ENCODE results near the gene HNRNPH3. TPM values are rescaled to one million over a fixed set of nuclear protein-coding genes. Genes with fewer than 3 reads are reported as not detected.

The HNRNPH3 gene
- total and polyA plus RNA-seq, 11 donors = 23.7 to 140 (median 87.7) TPM

GRCh38 chr10:68353537-68353936 is 21.7 kb downstream of the HNRNPH3 start:
- H3K4me3 ChIP-seq = no peak overlapping the region
- ATAC-seq = no peak
- H3K27ac ChIP-seq = no peak overlapping the region
- no peak for DNase-seq
- peaks cover 0 to 96% (median 83%) of the 10 kb centered on the region in 9 donors for H3K36me3 ChIP-seq
- no peaks in the 10 kb centered on the region for H3K27me3 ChIP-seq
- 96 to 100% (median 97%) methylated on average over 2 of the region's 2 CpGs for WGBS, 4 donors
- intact Hi-C loops (cut with DNase I) = no loop called here
- no peaks in the 10 kb centered on the region for H3K4me1 ChIP-seq
- TF ChIP-seq CTCF (IDR thresholded peaks at IDR 0.05) = no peak
- no peak for TF ChIP-seq POLR2A (IDR thresholded peaks at IDR 0.05)
- no peaks in the 10 kb centered on the region for H3K9me3 ChIP-seq

- H3K36me3 ChIP-seq = peaks cover 0 to 99% (median 76%) of the 10 kb centered on the region in 9 donors
- intact Hi-C loops (cut with DNase I) = no loop called here
- H3K4me1 ChIP-seq = no peaks in the 10 kb centered on the region
- DNase-seq (no peak), ATAC-seq (no peak)
- no peaks in the 10 kb centered on the region for H3K9me3 ChIP-seq
- no peaks in the 10 kb centered on the region for H3K27me3 ChIP-seq
- WGBS, 4 donors = 96 to 99% (median 97%) methylated on average over 6 of the region's 6 CpGs
- H3K27ac ChIP-seq = no peak overlapping the region
- no peak overlapping the region for H3K4me3 ChIP-seq
- TF ChIP-seq CTCF (IDR thresholded peaks at IDR 0.05) (no peak), POLR2A (IDR thresholded peaks at IDR 0.05) (no peak)
Measured at GRCh38 chr10:68359189-68359588, 27.3 kb downstream of the HNRNPH3 start.

DNA sequence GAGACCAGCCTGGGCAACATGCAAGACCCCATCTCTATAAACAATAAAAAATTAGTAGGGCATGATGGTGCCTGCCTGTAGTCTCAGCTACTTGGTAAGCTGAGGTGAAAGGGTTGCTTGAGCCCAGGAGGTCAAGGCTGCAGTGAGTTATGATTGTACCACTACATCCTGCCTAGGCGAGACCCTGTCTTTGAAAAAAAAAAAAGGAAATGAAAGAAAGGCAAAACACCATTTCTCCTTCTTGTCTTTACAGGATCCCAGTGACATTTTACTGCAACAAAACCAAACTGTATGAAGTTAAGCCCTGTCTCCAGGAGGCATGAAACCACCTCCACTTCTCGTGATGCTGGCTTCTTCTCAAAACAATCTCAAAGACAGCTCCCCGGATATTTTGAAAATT is 30.7 kb downstream of the HNRNPH3 start:
- 85 to 93% (median 90%) methylated on average over 3 of the region's 3 CpGs for WGBS, 4 donors
- TF ChIP-seq CTCF (IDR thresholded peaks at IDR 0.05) (no peak), POLR2A (IDR thresholded peaks at IDR 0.05) (no peak)
- DNase-seq (no peak), ATAC-seq (no peak)
- no peak overlapping the region for H3K27ac ChIP-seq
- no peaks in the 10 kb centered on the region for H3K4me1 ChIP-seq
- H3K9me3 ChIP-seq = no peaks in the 10 kb centered on the region
- H3K4me3 ChIP-seq = no peak overlapping the region
- H3K27me3 ChIP-seq = no peaks in the 10 kb centered on the region
- intact Hi-C loops (cut with DNase I) = no loop called here
- peaks cover 0 to 96% (median 71%) of the 10 kb centered on the region in 9 donors for H3K36me3 ChIP-seq

DNA sequence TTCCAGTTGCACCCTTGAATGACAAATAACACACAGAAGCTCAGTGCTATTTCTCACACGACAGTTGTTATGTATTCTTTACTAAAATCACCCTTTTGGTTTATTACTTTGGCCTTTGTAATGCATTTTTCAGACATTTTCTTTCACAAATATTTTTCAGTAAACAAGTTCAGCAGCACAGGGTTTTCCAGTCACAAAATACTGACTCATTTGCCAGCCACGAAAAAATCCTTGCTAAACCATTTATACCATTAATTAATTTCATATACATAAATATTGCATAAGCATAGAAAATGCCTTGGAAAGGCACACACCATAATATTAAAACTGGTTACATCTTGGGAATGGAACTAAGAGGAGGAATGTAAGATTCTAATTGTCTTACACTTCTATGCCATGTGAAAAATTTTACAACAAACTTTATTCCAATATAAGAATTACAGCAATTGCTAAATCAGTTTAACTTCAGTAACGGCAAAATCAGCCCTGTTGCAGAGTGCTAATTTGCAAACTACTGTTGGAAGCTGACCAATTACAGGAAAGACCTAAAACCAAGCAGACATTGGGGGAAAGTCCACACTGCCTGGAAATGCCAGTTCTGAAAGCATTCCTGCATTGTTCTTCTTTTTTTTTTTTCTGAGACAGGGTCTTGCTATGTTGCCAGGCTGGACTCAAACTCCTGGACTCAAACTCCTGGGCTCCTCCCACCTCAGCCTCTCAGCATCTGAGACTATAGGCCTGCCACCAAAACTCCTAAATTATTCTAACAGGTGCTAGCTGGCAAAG is 32.4 kb downstream of the HNRNPH3 start:
- no peak for ATAC-seq
- H3K27me3 ChIP-seq = no peaks in the 10 kb centered on the region
- no peak for TF ChIP-seq CTCF (IDR thresholded peaks at IDR 0.05)
- TF ChIP-seq POLR2A (IDR thresholded peaks at IDR 0.05) = no peak
- H3K4me1 ChIP-seq = no peaks in the 10 kb centered on the region
- no peak overlapping the region for H3K27ac ChIP-seq
- no peaks in the 10 kb centered on the region for H3K9me3 ChIP-seq
- intact Hi-C loops (cut with DNase I) = no loop called here
- H3K36me3 ChIP-seq = peaks cover 0 to 91% (median 67%) of the 10 kb centered on the region in 9 donors
- WGBS, 4 donors = 91 to 97% (median 93%) methylated on average over 3 of the region's 3 CpGs
- H3K4me3 ChIP-seq = no peak overlapping the region
- no peak for DNase-seq

Data from heart left ventricle (tissue), 16 donors.